Measurements from ENCODE around the gene MYOZ1. TPM values are rescaled to one million over a fixed set of nuclear protein-coding genes. Genes with fewer than 3 reads are reported as not detected.

The MYOZ1 gene, protein sequence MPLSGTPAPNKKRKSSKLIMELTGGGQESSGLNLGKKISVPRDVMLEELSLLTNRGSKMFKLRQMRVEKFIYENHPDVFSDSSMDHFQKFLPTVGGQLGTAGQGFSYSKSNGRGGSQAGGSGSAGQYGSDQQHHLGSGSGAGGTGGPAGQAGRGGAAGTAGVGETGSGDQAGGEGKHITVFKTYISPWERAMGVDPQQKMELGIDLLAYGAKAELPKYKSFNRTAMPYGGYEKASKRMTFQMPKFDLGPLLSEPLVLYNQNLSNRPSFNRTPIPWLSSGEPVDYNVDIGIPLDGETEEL
- total RNA-seq (2012; rRNA removed) (under 0.01 and 0.18 TPM in 2 replicates), polyA plus RNA-seq (2012; rRNA removed) (0.27 and 0.29 TPM in 2 replicates), Bru-seq, nascent RNA (not detected), BruChase-seq, experiment 1, labeled RNA remaining after a 6-hour chase (percentile 11 among the genes with signal in this experiment), BruChase-seq, experiment 2, labeled RNA remaining after a 2-hour chase (not detected)
- polyA plus RNA-seq (2012; cell fraction: cytosol; rRNA removed), result 0.15 and 0.24 TPM in 2 replicates
- 0.04 and 0.10 TPM in 2 replicates for polyA plus RNA-seq (2012; cell fraction: nucleus; rRNA removed; ENCODE audit: low replicate concordance)
- long read RNA-seq, result 0 reads

DNA sequence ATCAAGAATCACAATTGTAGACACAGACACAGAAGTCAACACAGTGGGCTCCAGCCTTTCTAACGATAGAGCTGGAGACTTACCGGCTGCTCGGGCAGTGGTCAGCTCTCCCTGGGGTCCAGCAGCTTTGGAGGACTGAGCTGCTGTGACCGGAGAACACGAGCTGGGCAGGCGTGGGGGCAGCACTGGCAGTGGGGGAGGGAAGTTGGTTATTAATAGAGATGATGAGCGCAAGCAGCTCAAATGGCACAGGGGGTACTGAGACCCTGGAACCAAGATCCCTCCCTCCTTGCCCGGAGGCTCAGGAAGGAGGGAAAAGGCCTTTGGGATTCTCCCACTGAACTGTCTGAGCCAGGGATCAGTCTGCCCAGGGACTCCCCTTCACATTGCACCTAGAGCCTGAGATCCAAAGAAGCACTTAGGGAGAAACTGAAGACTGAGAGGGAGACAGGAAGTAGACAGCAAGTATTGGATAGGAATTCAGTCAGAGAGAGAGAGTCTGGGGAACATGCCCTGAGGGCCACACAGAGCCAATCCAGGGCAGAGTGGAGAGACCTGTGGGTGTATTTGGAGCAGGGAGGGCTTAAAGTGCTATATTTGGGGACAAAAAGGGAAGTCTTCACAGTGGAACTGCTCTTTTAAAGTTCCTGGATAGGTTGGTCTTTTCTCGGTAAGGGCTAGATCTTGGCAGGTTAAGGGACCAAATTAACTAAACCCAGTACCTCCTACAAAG, at the start of gene MYOZ1:
Gene MYOZ1, minus strand, starts transcription at position 147 of the 733 bp plus-strand sequence. CDS start 1,457 bp downstream, outside the sequence.
- WGBS, 2 experiments (ENCODE audit: extremely low coverage in 2 of 2, insufficient read length in 1 of 2), result 80% methylated on average over 1 of the region's 9 CpGs; no CpG with 5 or more reads in 1 of the 2 experiments
- Histone ChIP-seq H3K56ac (ENCODE audit: extremely low read depth, insufficient read depth, low read length) (no peak within 1 kb of the TSS), H3K18ac (ENCODE audit: low read depth, low read length) (no peak within 1 kb of the TSS; the same call in 1 of the 2 replicates), H3K9me3 (ENCODE audit: control insufficient read depth, insufficient read depth, low read length) (no peaks in the 10 kb centered on the region), H3K4ac (ENCODE audit: low read depth, low read length) (peak within 1 kb of the TSS; percentile 29; the same call in 1 of the 2 replicates), H3K9ac (ENCODE audit: low read depth, low read length) (no peak within 1 kb of the TSS), H4K91ac (ENCODE audit: insufficient read depth, low read depth, low read length) (no peak within 1 kb of the TSS; the same call in 1 of the 2 replicates), H3K36me3 (ENCODE audit: control insufficient read depth, insufficient read depth, low read length) (no peaks in the 10 kb centered on the region), H2AK5ac (ENCODE audit: low read depth, low read length) (peak within 1 kb of the TSS; percentile 24; the same call in 1 of the 2 replicates), H2BK5ac (ENCODE audit: low read depth, low read length, poor library complexity, severe bottlenecking) (no peak within 1 kb of the TSS), H3K23ac (ENCODE audit: low read depth, low read length) (no peak within 1 kb of the TSS), H2BK120ac (ENCODE audit: low read depth, low read length) (peak within 1 kb of the TSS; percentile 18; the same call in 1 of the 2 replicates), H2AK9ac (replicated peaks; ENCODE audit: low read depth, low read length, poor library complexity) (peak within 1 kb of the TSS; percentile 25), H3K9me1 (ENCODE audit: insufficient read depth, low read length) (no peaks in the 10 kb centered on the region), H3K4me2 (ENCODE audit: low read depth, low read length) (no peak within 1 kb of the TSS), H4K8ac (ENCODE audit: low read depth in 2 of 2, low read length in 2 of 2) (peak within 1 kb of the TSS; percentile 40 to 82; a peak in 1 of 4 replicates), H4K5ac (ENCODE audit: low read depth, low read length) (no peak within 1 kb of the TSS), H3K79me1 (ENCODE audit: low read depth in 1 of 2, low read length in 2 of 2) (no peaks in the 10 kb centered on the region), H2BK15ac (ENCODE audit: low read depth, low read length) (no peak within 1 kb of the TSS), H4K20me1 (ENCODE audit: insufficient read depth, low read length) (no peaks in the 10 kb centered on the region), H3K14ac (replicated peaks; ENCODE audit: low read depth, low read length) (0 out of 2 replicates have a peak within 1 kb of the TSS, but pooled peaks have one; percentile 41), H3K27me3 (ENCODE audit: control insufficient read depth, insufficient read depth, low read length) (peaks cover 8% of the 10 kb centered on the region; the same call in 1 of the 2 replicates), H3K4me1 (ENCODE audit: control insufficient read depth, insufficient read depth, low read length) (no peaks in the 10 kb centered on the region), H2AFZ (replicated peaks; ENCODE audit: low read length, poor library complexity) (peak within 1 kb of the TSS; percentile 60), H3K4me3 (ENCODE audit: insufficient read depth, low read depth, low read length) (no peak within 1 kb of the TSS), H3K27ac (ENCODE audit: insufficient read depth, low read length) (no peak within 1 kb of the TSS), H2BK20ac (ENCODE audit: low read depth, low read length) (no peak within 1 kb of the TSS)
- no TSS peak for BruUV-seq (replicated peaks)
- no peak for DNase-seq
- dilution Hi-C loops (cut with HindIII; ENCODE audit: low sequenced_read_pairs, unreplicated experiment), result no loop called here
- ChIA-PET POLR2A (ENCODE audit: unreplicated experiment) (no interaction called here), CTCF (no interaction called here)
- peak; percentile 42; the same call in 1 of the 2 replicates for ATAC-seq (ENCODE audit: low read depth)
- in situ Hi-C loops (cut with MboI; ENCODE audit: low sequenced_read_pairs), result loop anchor here (5.0 to 25.0 kb wide), 2 partner anchors 114 to 379 kb away; partner anchors contain the start of gene MRPS16
- intact Hi-C loops (cut with micrococcal nuclease), result loop anchor here (5.0 to 10.0 kb wide), 2 partner anchors 227 to 379 kb away; partner anchors contain the start of gene ANXA7
- TF ChIP-seq RCOR1 (IDR thresholded peaks at IDR 0.05; ENCODE audit: insufficient replicate concordance, low read length) (no peak), SMC3 (IDR thresholded peaks at IDR 0.05; ENCODE audit: low read depth, low read length) (no peak), CEBPB (IDR thresholded peaks at IDR 0.05; ENCODE audit: low read depth, low read length) (no peak), RFX5 (IDR thresholded peaks at IDR 0.05; ENCODE audit: low read depth, low read length) (no peak), FOS (IDR thresholded peaks at IDR 0.05; ENCODE audit: low read depth, low read length) (no peak), RAD21 (IDR thresholded peaks at IDR 0.05; ENCODE audit: low read length) (no peak), BHLHE40 (IDR thresholded peaks at IDR 0.05; ENCODE audit: low read depth, low read length) (no peak), MAZ (IDR thresholded peaks at IDR 0.05; ENCODE audit: borderline replicate concordance, low read depth, low read length) (no peak)
- TF ChIP-seq, protein P1, sequence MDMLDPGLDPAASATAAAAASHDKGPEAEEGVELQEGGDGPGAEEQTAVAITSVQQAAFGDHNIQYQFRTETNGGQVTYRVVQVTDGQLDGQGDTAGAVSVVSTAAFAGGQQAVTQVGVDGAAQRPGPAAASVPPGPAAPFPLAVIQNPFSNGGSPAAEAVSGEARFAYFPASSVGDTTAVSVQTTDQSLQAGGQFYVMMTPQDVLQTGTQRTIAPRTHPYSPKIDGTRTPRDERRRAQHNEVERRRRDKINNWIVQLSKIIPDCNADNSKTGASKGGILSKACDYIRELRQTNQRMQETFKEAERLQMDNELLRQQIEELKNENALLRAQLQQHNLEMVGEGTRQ (IDR thresholded peaks at IDR 0.05; ENCODE audit: low read depth, low read length), result no peak
- TF ChIP-seq, protein P2, sequence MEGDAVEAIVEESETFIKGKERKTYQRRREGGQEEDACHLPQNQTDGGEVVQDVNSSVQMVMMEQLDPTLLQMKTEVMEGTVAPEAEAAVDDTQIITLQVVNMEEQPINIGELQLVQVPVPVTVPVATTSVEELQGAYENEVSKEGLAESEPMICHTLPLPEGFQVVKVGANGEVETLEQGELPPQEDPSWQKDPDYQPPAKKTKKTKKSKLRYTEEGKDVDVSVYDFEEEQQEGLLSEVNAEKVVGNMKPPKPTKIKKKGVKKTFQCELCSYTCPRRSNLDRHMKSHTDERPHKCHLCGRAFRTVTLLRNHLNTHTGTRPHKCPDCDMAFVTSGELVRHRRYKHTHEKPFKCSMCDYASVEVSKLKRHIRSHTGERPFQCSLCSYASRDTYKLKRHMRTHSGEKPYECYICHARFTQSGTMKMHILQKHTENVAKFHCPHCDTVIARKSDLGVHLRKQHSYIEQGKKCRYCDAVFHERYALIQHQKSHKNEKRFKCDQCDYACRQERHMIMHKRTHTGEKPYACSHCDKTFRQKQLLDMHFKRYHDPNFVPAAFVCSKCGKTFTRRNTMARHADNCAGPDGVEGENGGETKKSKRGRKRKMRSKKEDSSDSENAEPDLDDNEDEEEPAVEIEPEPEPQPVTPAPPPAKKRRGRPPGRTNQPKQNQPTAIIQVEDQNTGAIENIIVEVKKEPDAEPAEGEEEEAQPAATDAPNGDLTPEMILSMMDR (conservative IDR thresholded peaks at IDR 0.05; ENCODE audit: low read depth, low read length), result no peak

All from IMR-90 (cell line).